Activated CD8-positive, alpha-beta memory T cell treated with anti-CD3 and anti-CD28 coated beads, Interleukin-2, amount 10 ng/mL, durations not matched to agents 7 days and 5 days (primary cell): ENCODE measurements around the gene SDHD. TPM values are rescaled to one million over a fixed set of nuclear protein-coding genes. Genes with fewer than 3 reads are reported as not detected.

ENCODE experiments used
- ATAC-seq: fragments of 150-1000 bp; cut with Tn5 transposase; one replicate; pipeline ENCODE4 v1.10.0; 2021; ENCODE audit warnings: moderate library complexity
- CTCF ChIA-PET: fragments of 350-600 bp; sonication (Branson Sonifier 250); formaldehyde crosslinking; loops from one replicate; lab custom pipeline; 2021; ENCODE audit warnings: antibody characterized with exemption; lab: Charles Lee
- DNase-seq: peaks from one replicate; pipeline ENCODE4 v3.0.0-alpha.2; 2020
- H3K27ac Mint-ChIP-seq: one replicate; pipeline ENCODE4 v1.8.0; 2021; ENCODE audit warnings: mild to moderate bottlenecking, mixed read lengths
- H3K27me3 Mint-ChIP-seq: one replicate; pipeline ENCODE4 v1.8.0; 2021; ENCODE audit warnings: mixed read lengths
- H3K36me3 Mint-ChIP-seq: one replicate; pipeline ENCODE4 v1.8.0; 2021; ENCODE audit warnings: mild to moderate bottlenecking, mixed read lengths
- H3K4me1 Mint-ChIP-seq: one replicate; pipeline ENCODE4 v1.8.0; 2021; ENCODE audit warnings: mixed read lengths
- H3K4me3 Mint-ChIP-seq: one replicate; pipeline ENCODE4 v1.8.0; 2021; ENCODE audit warnings: mild to moderate bottlenecking, moderate library complexity, mixed read lengths
- H3K9me3 Mint-ChIP-seq: one replicate; pipeline ENCODE4 v1.8.0; 2022; ENCODE audit warnings: low read depth, mixed read lengths
- total RNA-seq, 2 experiments: library from RNA; stranded (reverse); gene quantifications; one replicate each; pipeline ENCODE4 v1.2.3, GENCODE V29; 2021

The SDHD gene
- total RNA-seq, 2 experiments from 2014 or later = 71.8 to 93.5 TPM

DNA sequence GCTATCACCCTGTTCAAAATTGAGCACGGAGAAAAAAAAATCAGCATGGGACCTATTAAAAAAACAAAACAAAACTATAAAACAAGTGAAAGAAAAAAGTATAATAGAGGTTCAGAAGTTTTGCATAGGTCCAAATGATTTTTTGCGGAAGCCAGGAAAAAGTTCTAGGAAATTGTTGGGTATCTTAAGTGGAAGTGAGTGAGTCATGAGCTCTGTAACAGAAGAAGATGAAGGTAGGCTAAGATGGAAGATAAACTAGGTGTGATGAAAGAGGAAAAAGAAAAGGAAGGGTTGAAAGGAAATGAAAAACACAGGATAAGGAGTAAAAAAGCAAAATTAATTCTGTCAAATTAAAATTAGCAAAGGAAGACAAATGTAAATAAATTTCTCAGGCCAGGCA, 27.8 kb downstream of the SDHD start:
- no peak overlapping the region for H3K4me3 Mint-ChIP-seq
- CTCF ChIA-PET = interaction anchor here (0.9 to 5.5 kb wide), 9 partner anchors 8 to 167 kb away, joined by 3 to 27 read pairs (median 4); partner anchors contain the start of gene BCO2
- ATAC-seq (no peak), DNase-seq (no peak)
- H3K27me3 Mint-ChIP-seq = no peaks in the 10 kb centered on the region
- peaks cover 24% of the 10 kb centered on the region for H3K4me1 Mint-ChIP-seq
- no peak overlapping the region for H3K27ac Mint-ChIP-seq
- H3K9me3 Mint-ChIP-seq = no peaks in the 10 kb centered on the region
- H3K36me3 Mint-ChIP-seq = peaks cover 2% of the 10 kb centered on the region

DNA sequence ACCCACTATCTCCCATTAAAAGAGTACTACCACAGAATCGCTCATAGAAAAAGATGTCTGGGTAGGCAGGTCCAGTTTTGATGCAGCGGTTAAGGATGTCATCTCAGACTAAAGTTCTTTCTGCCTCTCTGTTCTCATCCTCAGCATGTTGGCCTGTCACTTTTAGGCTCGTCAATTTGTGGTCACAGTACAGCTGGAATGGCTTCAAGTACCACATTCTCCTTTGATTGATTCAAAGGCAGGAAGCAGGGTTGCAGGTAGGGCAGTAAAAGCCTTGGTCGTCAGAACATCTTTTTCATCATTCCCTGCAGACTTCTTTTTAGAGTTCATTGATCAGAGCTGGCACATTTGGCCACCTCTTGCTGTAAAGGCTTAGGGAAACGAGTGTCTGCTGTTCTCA, 28.7 kb downstream of the SDHD start:
- DNase-seq = no peak
- Mint-ChIP-seq H3K4me1 (peaks cover 29% of the 10 kb centered on the region), H3K36me3 (peaks cover 2% of the 10 kb centered on the region), H3K9me3 (no peaks in the 10 kb centered on the region), H3K27me3 (no peaks in the 10 kb centered on the region), H3K27ac (no peak overlapping the region), H3K4me3 (no peak overlapping the region)
- ATAC-seq = no peak
- CTCF ChIA-PET = interaction anchor here (1.7 to 5.5 kb wide), 2 partner anchors 23 to 166 kb away, joined by 4 to 27 read pairs; no protein-coding TSS in a partner anchor

DNA sequence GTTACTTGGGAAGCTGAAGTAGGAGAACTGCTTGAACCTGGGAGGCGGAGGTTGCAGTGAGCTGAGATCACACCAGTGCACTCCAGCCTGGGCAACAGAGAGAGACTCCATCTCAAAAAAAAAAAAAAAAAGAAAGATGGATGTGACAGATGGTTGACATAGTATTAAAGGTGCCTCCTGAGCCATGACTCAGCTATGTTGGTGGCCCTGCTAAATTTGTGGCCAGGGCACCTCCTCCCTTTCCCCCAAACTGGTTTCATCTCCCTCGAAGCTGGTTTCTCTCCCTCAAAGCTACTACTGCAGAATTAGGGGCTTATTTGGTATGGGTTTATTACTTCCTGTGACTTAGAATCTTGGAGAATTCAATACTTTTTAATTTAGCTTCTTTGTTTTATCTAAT, 31.5 kb downstream of the SDHD start:
- peaks cover 32% of the 10 kb centered on the region for H3K4me1 Mint-ChIP-seq
- H3K27ac Mint-ChIP-seq = no peak overlapping the region
- no peak overlapping the region for H3K4me3 Mint-ChIP-seq
- CTCF ChIA-PET = interaction anchor here (1.4 kb wide), 1 partner anchor 162 kb away, joined by 4 read pairs; no protein-coding TSS in a partner anchor
- peak; percentile 52 for DNase-seq
- peak; percentile 61 for ATAC-seq
- H3K36me3 Mint-ChIP-seq = peaks cover 2% of the 10 kb centered on the region
- no peaks in the 10 kb centered on the region for H3K9me3 Mint-ChIP-seq
- H3K27me3 Mint-ChIP-seq = no peaks in the 10 kb centered on the region

DNA sequence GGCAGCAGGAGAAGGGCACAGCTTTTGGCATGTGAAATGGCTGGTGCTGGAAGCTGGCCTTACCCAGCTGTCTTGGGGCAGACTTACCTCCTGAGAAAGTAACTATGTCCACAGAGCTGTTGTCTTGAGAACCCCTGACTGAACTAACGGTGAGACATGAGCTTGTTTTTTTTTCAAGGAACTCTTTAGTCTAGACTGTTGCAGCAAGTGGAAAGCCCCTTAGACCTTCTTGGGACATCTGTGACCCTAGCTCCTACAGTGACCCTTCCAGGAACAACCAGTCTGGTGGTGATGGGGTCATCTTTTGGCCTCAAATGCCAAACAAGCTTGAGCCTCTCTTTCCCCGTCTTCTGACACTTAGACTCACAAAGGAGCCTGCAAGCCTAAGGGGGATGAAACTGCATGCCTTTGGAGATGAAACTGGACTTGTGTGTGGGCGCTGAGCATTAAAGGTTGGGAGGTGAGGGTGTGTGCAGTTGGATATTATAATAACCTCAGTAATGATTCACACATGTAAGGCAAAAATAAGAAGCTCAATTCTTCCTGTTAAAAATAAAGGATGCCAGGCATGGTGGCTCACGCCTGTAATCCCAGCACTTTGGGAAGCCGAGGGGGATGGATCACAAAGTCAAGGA, 35.4 kb downstream of the SDHD start:
- Mint-ChIP-seq H3K4me1 (peaks cover 19% of the 10 kb centered on the region), H3K4me3 (no peak overlapping the region), H3K9me3 (no peaks in the 10 kb centered on the region), H3K27ac (no peak overlapping the region), H3K27me3 (no peaks in the 10 kb centered on the region), H3K36me3 (peaks cover 2% of the 10 kb centered on the region)
- CTCF ChIA-PET = interaction anchor here (1.1 to 1.7 kb wide), 4 partner anchors 8 to 18 kb away, joined by 3 to 4 read pairs (median 4); no protein-coding TSS in a partner anchor
- no peak for DNase-seq
- no peak for ATAC-seq

DNA sequence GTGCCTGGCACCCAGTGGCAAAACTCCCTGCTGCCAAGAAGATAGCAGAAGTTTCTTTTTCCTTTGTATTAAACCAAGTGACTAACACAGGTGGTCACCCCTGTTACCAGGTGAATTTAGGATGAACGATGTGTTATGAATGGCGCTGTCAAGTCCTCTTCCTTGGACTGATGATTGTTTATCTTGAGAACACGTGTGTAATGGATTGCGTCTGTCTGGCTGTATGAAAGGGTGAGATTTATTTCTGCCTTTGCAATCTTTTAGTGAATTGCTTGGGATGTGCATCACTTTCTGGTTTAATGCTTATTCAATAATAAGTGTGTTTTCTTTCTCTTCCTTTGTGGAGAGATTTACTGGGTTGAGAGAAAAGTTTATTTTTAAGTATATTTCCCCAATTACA, 36.5 kb downstream of the SDHD start:
- H3K27ac Mint-ChIP-seq = no peak overlapping the region
- no peaks in the 10 kb centered on the region for H3K27me3 Mint-ChIP-seq
- ATAC-seq = no peak
- CTCF ChIA-PET = interaction anchor here (1.1 to 1.5 kb wide), 2 partner anchors 10 to 13 kb away, joined by 4 read pairs; no protein-coding TSS in a partner anchor
- H3K4me1 Mint-ChIP-seq = peaks cover 15% of the 10 kb centered on the region
- peaks cover 2% of the 10 kb centered on the region for H3K36me3 Mint-ChIP-seq
- no peaks in the 10 kb centered on the region for H3K9me3 Mint-ChIP-seq
- no peak for DNase-seq
- H3K4me3 Mint-ChIP-seq = no peak overlapping the region

DNA sequence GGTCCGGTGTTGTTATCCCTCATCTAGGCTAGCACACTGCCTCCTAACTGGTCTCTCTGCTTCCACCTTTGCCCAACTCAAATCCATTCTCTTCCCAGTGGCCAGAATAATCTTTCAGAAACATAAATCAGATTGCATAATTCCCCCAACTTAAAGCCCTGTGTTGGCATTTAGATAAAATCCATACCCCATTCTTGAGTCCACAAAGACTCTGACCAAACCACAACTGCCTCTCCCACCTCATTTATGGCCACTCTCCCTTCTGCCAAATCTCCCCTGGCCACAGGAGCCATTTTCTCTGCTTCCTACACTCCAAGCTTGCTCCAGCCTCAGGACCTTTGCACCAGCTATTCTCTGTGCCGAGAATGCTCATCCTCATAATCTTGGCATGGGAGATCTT, 40.4 kb downstream of the SDHD start:
- no peaks in the 10 kb centered on the region for H3K27me3 Mint-ChIP-seq
- no peak for ATAC-seq
- CTCF ChIA-PET = no interaction called here
- no peaks in the 10 kb centered on the region for H3K9me3 Mint-ChIP-seq
- no peak overlapping the region for H3K27ac Mint-ChIP-seq
- no peak overlapping the region for H3K4me3 Mint-ChIP-seq
- H3K4me1 Mint-ChIP-seq = peaks cover 5% of the 10 kb centered on the region
- no peak for DNase-seq
- no peaks in the 10 kb centered on the region for H3K36me3 Mint-ChIP-seq

DNA sequence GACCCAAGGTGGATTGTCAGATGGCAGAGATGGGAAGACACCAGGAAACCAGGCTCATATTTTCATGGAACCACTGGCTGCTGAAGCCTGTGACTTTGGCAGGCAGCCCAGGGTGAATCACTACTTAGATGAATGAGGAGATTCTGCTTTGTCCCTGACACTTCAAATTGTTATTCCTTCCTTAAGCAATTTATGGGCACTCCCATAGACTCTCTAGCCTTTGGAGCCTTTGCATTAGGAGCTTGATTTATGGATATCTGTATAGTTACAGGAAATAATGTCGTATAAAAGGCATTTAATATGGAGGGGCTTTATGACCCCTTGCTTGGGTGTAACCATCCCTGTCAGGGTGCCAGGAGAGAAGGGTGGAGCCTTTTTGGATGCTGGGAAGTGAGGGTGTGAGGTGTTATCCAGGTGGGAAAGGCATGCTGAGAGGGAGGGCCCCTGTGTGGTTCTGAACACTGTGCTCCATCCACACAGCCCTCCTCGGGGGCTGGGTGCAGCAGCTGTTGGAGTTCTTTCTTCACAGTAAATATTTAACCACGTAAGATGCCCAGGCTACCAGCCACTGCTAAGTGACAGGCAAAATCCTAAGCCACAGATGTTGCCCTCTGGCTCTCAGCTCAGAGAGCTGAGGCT, 41.9 kb downstream of the SDHD start:
- no peak for DNase-seq
- Mint-ChIP-seq H3K4me3 (no peak overlapping the region), H3K27me3 (no peaks in the 10 kb centered on the region), H3K36me3 (no peaks in the 10 kb centered on the region), H3K4me1 (peaks cover 11% of the 10 kb centered on the region), H3K9me3 (no peaks in the 10 kb centered on the region), H3K27ac (no peak overlapping the region)
- CTCF ChIA-PET = no interaction called here
- ATAC-seq = no peak

DNA sequence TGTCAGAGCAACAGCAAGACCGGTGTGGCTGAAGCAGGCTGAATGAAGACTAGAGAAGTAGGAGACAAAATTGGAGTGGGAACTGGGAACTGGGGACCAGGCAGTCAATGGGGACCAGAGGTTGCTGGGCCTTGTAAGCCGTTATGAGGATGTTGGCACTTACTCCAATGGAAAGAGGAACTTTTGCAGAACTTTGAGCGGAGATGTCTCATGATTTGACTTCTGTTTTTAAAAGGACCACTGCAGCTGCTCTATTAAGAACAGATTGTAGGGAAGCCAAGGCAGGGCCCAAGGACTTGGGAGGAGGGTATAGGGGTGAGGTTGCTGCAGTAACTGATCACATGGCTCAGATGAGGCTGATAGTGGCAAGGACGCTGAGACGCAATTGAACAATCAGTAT, 43.0 kb downstream of the SDHD start:
- no peak overlapping the region for H3K4me3 Mint-ChIP-seq
- DNase-seq (no peak), ATAC-seq (no peak)
- CTCF ChIA-PET = interaction anchor here (0.7 to 2.6 kb wide), 3 partner anchors 13 to 18 kb away, joined by 3 to 7 read pairs (median 6); no protein-coding TSS in a partner anchor
- H3K4me1 Mint-ChIP-seq = peaks cover 11% of the 10 kb centered on the region
- no peak overlapping the region for H3K27ac Mint-ChIP-seq
- no peaks in the 10 kb centered on the region for H3K36me3 Mint-ChIP-seq
- H3K9me3 Mint-ChIP-seq = no peaks in the 10 kb centered on the region
- no peaks in the 10 kb centered on the region for H3K27me3 Mint-ChIP-seq

DNA sequence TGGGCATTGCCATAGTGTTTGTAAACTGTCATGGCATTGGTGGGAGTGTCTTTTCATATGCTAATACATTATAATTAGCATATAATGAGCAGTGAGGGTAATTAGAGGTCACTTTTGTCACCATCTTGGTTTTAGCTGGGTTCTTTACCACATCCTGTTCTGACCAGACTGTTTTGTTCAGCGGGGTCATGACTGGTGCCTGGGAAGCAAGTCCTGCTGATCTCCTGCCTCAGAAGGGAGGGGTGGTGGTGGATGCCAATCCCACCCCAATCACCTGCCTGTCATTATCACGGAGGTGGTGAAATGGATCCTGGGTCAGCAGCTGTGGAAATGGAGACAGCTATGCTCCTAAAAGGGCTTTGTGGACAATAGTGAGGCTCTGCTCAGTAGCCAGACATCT, 46.1 kb downstream of the SDHD start:
- H3K9me3 Mint-ChIP-seq = no peaks in the 10 kb centered on the region
- H3K4me1 Mint-ChIP-seq = peaks cover 11% of the 10 kb centered on the region
- no peak overlapping the region for H3K4me3 Mint-ChIP-seq
- no peaks in the 10 kb centered on the region for H3K27me3 Mint-ChIP-seq
- ATAC-seq (no peak), DNase-seq (no peak)
- H3K36me3 Mint-ChIP-seq = no peaks in the 10 kb centered on the region
- CTCF ChIA-PET = no interaction called here
- no peak overlapping the region for H3K27ac Mint-ChIP-seq

DNA sequence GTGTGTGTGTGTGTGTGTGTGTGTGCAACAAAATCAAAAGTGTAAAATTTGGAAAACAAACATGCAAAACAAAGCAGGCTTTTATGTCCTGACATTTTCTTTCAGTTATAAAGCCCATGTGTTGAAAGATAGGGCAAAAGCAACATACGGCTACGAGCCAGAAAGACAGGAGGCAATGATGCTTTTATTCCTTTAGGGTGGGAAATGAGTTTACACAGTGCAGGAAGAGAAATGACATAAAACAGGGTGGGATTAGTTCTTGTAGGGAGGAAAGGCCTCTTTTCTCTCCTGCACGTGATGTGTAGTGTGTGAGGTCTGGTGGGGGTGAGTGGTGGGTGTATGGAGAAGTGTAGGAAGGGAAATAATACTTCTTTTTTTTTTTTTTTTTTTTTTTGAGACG, 47.8 kb downstream of the SDHD start:
- CTCF ChIA-PET = no interaction called here
- no peak for ATAC-seq
- H3K4me1 Mint-ChIP-seq = peaks cover 11% of the 10 kb centered on the region
- DNase-seq = no peak
- H3K27ac Mint-ChIP-seq = no peak overlapping the region
- H3K27me3 Mint-ChIP-seq = no peaks in the 10 kb centered on the region
- H3K4me3 Mint-ChIP-seq = no peak overlapping the region
- H3K9me3 Mint-ChIP-seq = no peaks in the 10 kb centered on the region
- H3K36me3 Mint-ChIP-seq = no peaks in the 10 kb centered on the region

DNA sequence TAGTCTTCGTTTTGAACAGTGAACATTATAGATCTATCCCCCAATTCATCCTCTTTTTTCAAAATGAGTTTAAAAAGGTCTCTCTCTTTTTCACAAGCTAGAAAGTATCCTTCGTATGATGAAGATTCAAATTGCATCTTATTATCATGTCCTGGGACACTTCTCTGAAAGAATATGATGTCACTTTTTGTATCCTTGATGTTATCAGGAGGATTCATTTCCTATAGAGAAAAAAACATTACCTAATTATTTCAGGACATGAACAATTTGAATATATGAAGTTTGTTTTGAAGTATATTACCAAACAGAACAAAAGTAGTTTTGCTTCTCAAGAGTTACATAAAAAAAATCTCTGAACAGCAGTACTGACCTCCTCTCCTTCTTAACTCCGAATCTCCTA, 56.9 kb downstream of the SDHD start:
- CTCF ChIA-PET = no interaction called here
- Mint-ChIP-seq H3K4me1 (no peaks in the 10 kb centered on the region), H3K27ac (no peak overlapping the region), H3K27me3 (no peaks in the 10 kb centered on the region), H3K4me3 (no peak overlapping the region), H3K9me3 (peaks cover 2% of the 10 kb centered on the region), H3K36me3 (peaks cover 2% of the 10 kb centered on the region)
- ATAC-seq = no peak
- DNase-seq = no peak
